HEK293 (cell line): ENCODE results near the gene VCX3A.
"Not testable (repeated sequence)": the region's sequence is repeated elsewhere in the genome, so short reads cannot be mapped to it uniquely, and the experiment has no call there.

Source experiments
- CTCF ChIA-PET: fragments of 350-600 bp; formaldehyde crosslinking; extraction: SDS; loops from one replicate; lab custom pipeline; 2021; ENCODE audit warnings: antibody characterized with exemption; lab: Yijun Ruan, JAX
- POLR2A ChIA-PET: fragments of 300-600 bp; formaldehyde crosslinking; extraction: SDS; loops from one replicate; lab custom pipeline; 2020; ENCODE audit warnings: antibody characterized with exemption, inconsistent platforms; lab: Yijun Ruan, JAX
- H3K27ac ChIP-seq: fragments of 200-500 bp; sonication (Bioruptor generic); 2 replicates; pipeline ENCODE4 v1.5.1; 2014; ENCODE audit warnings: low read depth, low read length, control low read depth, inconsistent platforms; ENCODE audit errors: extremely low read depth
- H3K36me3 ChIP-seq, 2 experiments: fragments of 200-500 bp in 1 of 2; sonication (Bioruptor generic) in 1 of 2; 1 replicate in 1 of 2; 2 replicates in 1 of 2; pipeline ENCODE4 v1.5.1; 2014 to 2017; ENCODE audit warnings: inconsistent platforms in 2 of 2, low read length in 2 of 2; ENCODE audit not compliant: control insufficient read depth in 2 of 2, insufficient read depth in 1 of 2
- H3K4me1 ChIP-seq: fragments of 200-500 bp; sonication (Bioruptor generic); 2 replicates; pipeline ENCODE4 v1.5.1; 2014; ENCODE audit warnings: mild to moderate bottlenecking, low read length, inconsistent platforms; ENCODE audit not compliant: control insufficient read depth, insufficient read depth
- H3K4me3 ChIP-seq: 2 replicates; pipeline ENCODE4 v1.5.1; 2011; ENCODE audit warnings: low read depth, mild to moderate bottlenecking, control low read depth, low read length, moderate library complexity
- H3K9me3 ChIP-seq: fragments of 200-500 bp; sonication (Bioruptor generic); 2 replicates; pipeline ENCODE4 v1.5.1; 2014; ENCODE audit warnings: low read depth, low read length, inconsistent platforms; ENCODE audit not compliant: control insufficient read depth, insufficient read depth
- EGR2 ChIP-seq: fragments of 450-650 bp; formaldehyde crosslinking; IDR thresholded peaks from 2 replicates; pipeline ENCODE4 v1.5.1; 2016; ENCODE audit warnings: low read depth, missing biosample characterization, missing genetic modification characterization
- GLI2 ChIP-seq: fragments of 450-650 bp; formaldehyde crosslinking; IDR thresholded peaks from 2 replicates; pipeline ENCODE4; 2017; ENCODE audit warnings: missing biosample characterization, missing genetic modification characterization, low read depth, borderline replicate concordance
- KLF9 ChIP-seq: fragments of 450-650 bp; formaldehyde crosslinking; IDR thresholded peaks from 2 replicates; pipeline ENCODE4 v1.5.1; 2016; ENCODE audit warnings: missing biosample characterization, missing genetic modification characterization, low read depth
- MEIS1 ChIP-seq: sonication (generic); formaldehyde crosslinking; IDR thresholded peaks from 2 replicates; pipeline ENCODE4 v1.8.1; 2022; ENCODE audit warnings: missing genetic modification reagents, mild to moderate bottlenecking, borderline replicate concordance
- PBX3 ChIP-seq: sonication (generic); formaldehyde crosslinking; IDR thresholded peaks from 2 replicates; pipeline ENCODE4 v1.8.1; 2022; ENCODE audit warnings: mild to moderate bottlenecking, moderate library complexity, missing genetic modification reagents
- PRDM4 ChIP-seq: fragments of 450-650 bp; formaldehyde crosslinking; IDR thresholded peaks from 2 replicates; pipeline ENCODE4 v1.5.1; 2017; ENCODE audit warnings: missing biosample characterization, missing genetic modification characterization
- ZBTB48 ChIP-seq: fragments of 450-650 bp; formaldehyde crosslinking; IDR thresholded peaks from 2 replicates; pipeline ENCODE4 v1.5.1; 2016; ENCODE audit warnings: missing biosample characterization, missing genetic modification characterization
- ZFP69B ChIP-seq: fragments of 450-650 bp; formaldehyde crosslinking; IDR thresholded peaks from 2 replicates; pipeline ENCODE4 v1.5.1; 2016; ENCODE audit warnings: missing biosample characterization, missing genetic modification characterization
- ZNF18 ChIP-seq: fragments of 450-650 bp; formaldehyde crosslinking; IDR thresholded peaks from 2 replicates; pipeline ENCODE4 v1.5.1; 2016; ENCODE audit warnings: missing biosample characterization, missing genetic modification characterization
- ZNF211 ChIP-seq: fragments of 450-650 bp; formaldehyde crosslinking; IDR thresholded peaks from 2 replicates; pipeline ENCODE4 v1.5.1; 2016; ENCODE audit warnings: low read depth, missing biosample characterization, missing genetic modification characterization
- ZNF214 ChIP-seq: fragments of 450-650 bp; formaldehyde crosslinking; IDR thresholded peaks from 2 replicates; pipeline ENCODE4 v1.5.1; 2017; ENCODE audit warnings: missing biosample characterization, mild to moderate bottlenecking, missing genetic modification characterization, borderline replicate concordance
- ZNF416 ChIP-seq: fragments of 450-650 bp; formaldehyde crosslinking; IDR thresholded peaks from 2 replicates; pipeline ENCODE4 v1.5.1; 2016; ENCODE audit warnings: missing biosample characterization, missing genetic modification characterization
- ZNF513 ChIP-seq: fragments of 450-650 bp; IDR thresholded peaks from 2 replicates; pipeline ENCODE4 v1.5.1; 2018; ENCODE audit warnings: missing biosample characterization, missing genetic modification characterization
- ZNF777 ChIP-seq: fragments of 450-650 bp; formaldehyde crosslinking; IDR thresholded peaks from 2 replicates; pipeline ENCODE4 v1.5.1; 2017; ENCODE audit warnings: missing biosample characterization, missing genetic modification characterization, borderline replicate concordance
- ZSCAN4 ChIP-seq: fragments of 450-650 bp; formaldehyde crosslinking; IDR thresholded peaks from 2 replicates; pipeline ENCODE4 v1.5.1; 2017; ENCODE audit warnings: missing biosample characterization, missing genetic modification characterization

The VCX3A gene

GRCh38 chrX:6535018-6535417 is at the start of gene VCX3A:
Gene VCX3A, minus strand, starts transcription at chrX:6535118. Its CDS starts 621 bp downstream, at chrX:6534497.
- CTCF ChIA-PET: not testable (repeated sequence)

GRCh38 chrX:6574762-6575161 is 39.8 kb upstream of the VCX3A start:
- Histone ChIP-seq H3K4me1 (no peaks in the 10 kb centered on the region), H3K4me3 (no peak overlapping the region), H3K27ac (no peak overlapping the region), H3K9me3 (no peaks in the 10 kb centered on the region)
- no peak for TF ChIP-seq ZBTB48 (tag by site-specific recombination)
- TF ChIP-seq PRDM4 (tag by site-specific recombination): no peak
- no peak for TF ChIP-seq EGR2
- TF ChIP-seq MEIS1: no peak
- TF ChIP-seq ZNF211 (tag by site-specific recombination): no peak
- TF ChIP-seq ZNF214: no peak
- no peak for TF ChIP-seq ZNF416
- no peak for TF ChIP-seq PBX3 (CRISPR knock-in tag)
- no peak for TF ChIP-seq ZNF18 (tag by site-specific recombination)
- TF ChIP-seq ZNF777 (tag by site-specific recombination): no peak
- TF ChIP-seq ZNF513: no peak
- TF ChIP-seq, all 188 proteins: peak for 0
- ChIA-PET POLR2A (no interaction called here), CTCF (interaction anchor here (0.5 to 0.6 kb wide), 2 partner anchors 340 to 509 kb away, joined by 3 to 5 read pairs; no protein-coding TSS in a partner anchor)
- no peaks in the 10 kb centered on the region for H3K36me3 ChIP-seq

More at GRCh38 chrX:6535018-6535417, at the start of gene VCX3A:
- H3K9me3 ChIP-seq, H3K36me3 ChIP-seq, POLR2A ChIA-PET, H3K27ac ChIP-seq, H3K4me1 ChIP-seq, H3K4me3 ChIP-seq: not testable (repeated sequence)

GRCh38 chrX:6568031-6568430 is 33.1 kb upstream of the VCX3A start:
- ChIA-PET CTCF (no interaction called here), POLR2A (no interaction called here)
- Histone ChIP-seq H3K4me3 (no peak overlapping the region), H3K36me3 (no peaks in the 10 kb centered on the region)
- TF ChIP-seq KLF9 (tag by site-specific recombination): no peak
- no peak for TF ChIP-seq ZSCAN4 (tag by site-specific recombination)
- TF ChIP-seq GLI2 (tag by site-specific recombination): no peak
- TF ChIP-seq ZFP69B (tag by site-specific recombination): no peak
- TF ChIP-seq, all 188 proteins: peak for 0
- Histone ChIP-seq H3K27ac (no peak overlapping the region), H3K9me3 (no peaks in the 10 kb centered on the region), H3K4me1 (no peaks in the 10 kb centered on the region)
